ENCODE data around the gene FABP7.

- no peak for TF ChIP-seq EP300 (IDR thresholded peaks at IDR 0.05)
- TF ChIP-seq, protein P1, sequence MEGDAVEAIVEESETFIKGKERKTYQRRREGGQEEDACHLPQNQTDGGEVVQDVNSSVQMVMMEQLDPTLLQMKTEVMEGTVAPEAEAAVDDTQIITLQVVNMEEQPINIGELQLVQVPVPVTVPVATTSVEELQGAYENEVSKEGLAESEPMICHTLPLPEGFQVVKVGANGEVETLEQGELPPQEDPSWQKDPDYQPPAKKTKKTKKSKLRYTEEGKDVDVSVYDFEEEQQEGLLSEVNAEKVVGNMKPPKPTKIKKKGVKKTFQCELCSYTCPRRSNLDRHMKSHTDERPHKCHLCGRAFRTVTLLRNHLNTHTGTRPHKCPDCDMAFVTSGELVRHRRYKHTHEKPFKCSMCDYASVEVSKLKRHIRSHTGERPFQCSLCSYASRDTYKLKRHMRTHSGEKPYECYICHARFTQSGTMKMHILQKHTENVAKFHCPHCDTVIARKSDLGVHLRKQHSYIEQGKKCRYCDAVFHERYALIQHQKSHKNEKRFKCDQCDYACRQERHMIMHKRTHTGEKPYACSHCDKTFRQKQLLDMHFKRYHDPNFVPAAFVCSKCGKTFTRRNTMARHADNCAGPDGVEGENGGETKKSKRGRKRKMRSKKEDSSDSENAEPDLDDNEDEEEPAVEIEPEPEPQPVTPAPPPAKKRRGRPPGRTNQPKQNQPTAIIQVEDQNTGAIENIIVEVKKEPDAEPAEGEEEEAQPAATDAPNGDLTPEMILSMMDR (IDR thresholded peaks at IDR 0.05): no peak
- no peak for TF ChIP-seq POLR2A (IDR thresholded peaks at IDR 0.05)
These were observed at the start of gene FABP7 for GRCh38 chr6:122779667-122780066.

All from tibial nerve (tissue), 4 donors.